Adipose tissue (tissue), 3 donors: ENCODE data around the gene SEMA4D. TPM values are rescaled to one million over a fixed set of nuclear protein-coding genes. Genes with fewer than 3 reads are reported as not detected.

Source experiments
- H3K27ac ChIP-seq: one replicate; pipeline ENCODE4 v1.5.1; 2013; ENCODE audit warnings: low read depth, low read length
- WGBS, 3 donors: extraction: QIAGEN DNeasy Blood & Tissue Kit; methylation state at CpG; one replicate each; pipeline ENCODE4 v1.1.7; 2013; 5-methylcytosine and 5-hydroxymethylcytosine counted together
- polyA plus RNA-seq, 3 donors: library from polyadenylated mRNA; stranded (reverse); fragments of 200-250 nt; gene quantifications; one replicate each; pipeline ENCODE4 v1.2.3, GENCODE V29; 2013
- donor health status: healthy with polysubstance abuse.
- donor health status: Bipolar disorder and iron deficiency.
- donor health status: healthy.

SEMA4D gene
- polyA plus RNA-seq, 3 donors = 3.1 to 4.9 (median 4.1) TPM

GRCh38 chr9:89442501-89442978 is 55.4 kb downstream of the SEMA4D start:
- 70 to 89% (median 70%) methylated on average over 9 of the region's 9 CpGs for WGBS, 3 donors
- H3K27ac ChIP-seq = no peak overlapping the region

GRCh38 chr9:89441986-89442385 is 55.9 kb downstream of the SEMA4D start:
- no peak overlapping the region for H3K27ac ChIP-seq
- WGBS, 3 donors = 83 to 85% (median 84%) methylated on average over 8 of the region's 8 CpGs

- WGBS, 3 donors = 66 to 73% (median 67%) methylated on average over 3 of the region's 3 CpGs
- H3K27ac ChIP-seq = no peak overlapping the region
Observed at GRCh38 chr9:89441655-89441970, 56.3 kb downstream of the SEMA4D start.

GRCh38 chr9:89440951-89441654 is 56.8 kb downstream of the SEMA4D start:
- H3K27ac ChIP-seq = no peak overlapping the region
- WGBS, 3 donors = 81 to 87% (median 82%) methylated on average over 16 of the region's 16 CpGs

GRCh38 chr9:89440548-89440947 is 57.4 kb downstream of the SEMA4D start:
- H3K27ac ChIP-seq = no peak overlapping the region

GRCh38 chr9:89440046-89440445 is 57.9 kb downstream of the SEMA4D start:
- 45 to 94% (median 60%) methylated on average over 7 to 8 of the region's 8 CpGs for WGBS, 3 donors
- no peak overlapping the region for H3K27ac ChIP-seq

More at GRCh38 chr9:89440548-89440947, 57.4 kb downstream of the SEMA4D start:
- WGBS, 3 donors = 53 to 84% (median 63%) methylated on average over 7 of the region's 7 CpGs

- no peak overlapping the region for H3K27ac ChIP-seq
- WGBS, 3 donors = 91 to 94% (median 94%) methylated on average over 10 of the region's 10 CpGs
Observed at GRCh38 chr9:89439571-89439970, 58.3 kb downstream of the SEMA4D start.

- H3K27ac ChIP-seq = no peak overlapping the region
- WGBS, 3 donors = 83 to 90% (median 89%) methylated on average over 7 of the region's 7 CpGs
Observed at GRCh38 chr9:89438194-89438593, 59.7 kb downstream of the SEMA4D start.

GRCh38 chr9:89437772-89438171 is 60.1 kb downstream of the SEMA4D start:
- WGBS, 3 donors = 83 to 86% (median 84%) methylated on average over 5 of the region's 5 CpGs
- H3K27ac ChIP-seq = no peak overlapping the region

- no peak overlapping the region for H3K27ac ChIP-seq
- WGBS, 3 donors = 55 to 77% (median 57%) methylated on average over 17 of the region's 17 CpGs
Observed at GRCh38 chr9:89436963-89437625, 60.8 kb downstream of the SEMA4D start.

- WGBS, 3 donors = 78 to 88% (median 82%) methylated on average over 13 of the region's 13 CpGs
- no peak overlapping the region for H3K27ac ChIP-seq
Observed at GRCh38 chr9:89436326-89436725, 61.6 kb downstream of the SEMA4D start.

- no peak overlapping the region for H3K27ac ChIP-seq
- 38 to 72% (median 66%) methylated on average over 11 of the region's 11 CpGs for WGBS, 3 donors
Observed at GRCh38 chr9:89435071-89435823, 62.7 kb downstream of the SEMA4D start.

- H3K27ac ChIP-seq = no peak overlapping the region
Observed at GRCh38 chr9:89434636-89435035, 63.3 kb downstream of the SEMA4D start.

GRCh38 chr9:89433826-89434225 is 64.1 kb downstream of the SEMA4D start:
- WGBS, 3 donors = 84 to 95% (median 92%) methylated on average over 11 of the region's 11 CpGs

GRCh38 chr9:89432986-89433530 is 64.9 kb downstream of the SEMA4D start:
- WGBS, 3 donors = 80 to 89% (median 80%) methylated on average over 13 of the region's 13 CpGs
- no peak overlapping the region for H3K27ac ChIP-seq

More at GRCh38 chr9:89433826-89434225, 64.1 kb downstream of the SEMA4D start:
- H3K27ac ChIP-seq = no peak overlapping the region

GRCh38 chr9:89431930-89432725 is 65.8 kb downstream of the SEMA4D start:
- H3K27ac ChIP-seq = no peak overlapping the region
- WGBS, 3 donors = 66 to 92% (median 69%) methylated on average over 6 of the region's 6 CpGs

GRCh38 chr9:89430995-89431394 is 66.9 kb downstream of the SEMA4D start:
- WGBS, 3 donors = 73 to 82% (median 80%) methylated on average over 6 of the region's 6 CpGs
- no peak overlapping the region for H3K27ac ChIP-seq
